ENCODE measurements around the gene ADGRV1.

- TF ChIP-seq, protein P1, sequence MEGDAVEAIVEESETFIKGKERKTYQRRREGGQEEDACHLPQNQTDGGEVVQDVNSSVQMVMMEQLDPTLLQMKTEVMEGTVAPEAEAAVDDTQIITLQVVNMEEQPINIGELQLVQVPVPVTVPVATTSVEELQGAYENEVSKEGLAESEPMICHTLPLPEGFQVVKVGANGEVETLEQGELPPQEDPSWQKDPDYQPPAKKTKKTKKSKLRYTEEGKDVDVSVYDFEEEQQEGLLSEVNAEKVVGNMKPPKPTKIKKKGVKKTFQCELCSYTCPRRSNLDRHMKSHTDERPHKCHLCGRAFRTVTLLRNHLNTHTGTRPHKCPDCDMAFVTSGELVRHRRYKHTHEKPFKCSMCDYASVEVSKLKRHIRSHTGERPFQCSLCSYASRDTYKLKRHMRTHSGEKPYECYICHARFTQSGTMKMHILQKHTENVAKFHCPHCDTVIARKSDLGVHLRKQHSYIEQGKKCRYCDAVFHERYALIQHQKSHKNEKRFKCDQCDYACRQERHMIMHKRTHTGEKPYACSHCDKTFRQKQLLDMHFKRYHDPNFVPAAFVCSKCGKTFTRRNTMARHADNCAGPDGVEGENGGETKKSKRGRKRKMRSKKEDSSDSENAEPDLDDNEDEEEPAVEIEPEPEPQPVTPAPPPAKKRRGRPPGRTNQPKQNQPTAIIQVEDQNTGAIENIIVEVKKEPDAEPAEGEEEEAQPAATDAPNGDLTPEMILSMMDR (conservative IDR thresholded peaks at IDR 0.05; ENCODE audit: low read length) = no peak
- no peak for TF ChIP-seq EZH2phosphoT487 (IDR thresholded peaks at IDR 0.05; ENCODE audit: borderline replicate concordance, low read depth, low read length)
These were observed 82.0 kb downstream of the ADGRV1 start for GRCh38 chr5:90640484-90641059.
